GM21528 (cell line): Measurements from ENCODE around the gene MRO.
"Not testable (repeated sequence)": the region's sequence is repeated elsewhere in the genome, so short reads cannot be mapped to it uniquely, and the experiment has no call there.

Source experiments
- ATAC-seq: cut with Tn5 transposase; IDR thresholded peaks from one replicate; pipeline ENCODE4 v1.9.1; 2021; ENCODE audit warnings: mild to moderate bottlenecking, moderate library complexity; ENCODE audit not compliant: unreplicated experiment, low FRiP score

Gene MRO

GRCh38 chr18:50839341-50839740 lies 19.5 kb upstream of the MRO start:
- no peak for ATAC-seq

DNA sequence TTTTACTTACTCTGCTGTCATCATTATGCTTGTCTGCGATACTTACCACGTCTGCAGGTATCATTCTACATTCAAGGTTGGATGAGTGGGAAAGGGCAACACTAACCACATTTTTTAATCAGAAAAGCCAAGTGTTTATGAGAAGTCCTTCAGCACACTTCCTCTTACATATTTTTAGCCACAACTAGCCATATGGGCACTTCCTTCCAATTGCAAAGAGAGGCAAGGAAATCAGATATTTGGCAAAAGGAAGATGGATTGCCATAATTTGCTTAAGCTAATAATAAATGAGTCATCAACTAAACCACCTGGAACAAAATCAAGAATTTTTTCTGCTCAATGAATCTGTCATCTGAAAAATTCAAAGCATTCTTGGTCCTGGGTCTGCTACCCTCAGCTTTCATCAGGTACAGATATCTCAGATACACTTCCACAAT lies 16.7 kb upstream of the MRO start:
- no peak for ATAC-seq

GRCh38 chr18:50833496-50833895 lies 13.7 kb upstream of the MRO start:
- not testable (repeated sequence) for ATAC-seq

DNA sequence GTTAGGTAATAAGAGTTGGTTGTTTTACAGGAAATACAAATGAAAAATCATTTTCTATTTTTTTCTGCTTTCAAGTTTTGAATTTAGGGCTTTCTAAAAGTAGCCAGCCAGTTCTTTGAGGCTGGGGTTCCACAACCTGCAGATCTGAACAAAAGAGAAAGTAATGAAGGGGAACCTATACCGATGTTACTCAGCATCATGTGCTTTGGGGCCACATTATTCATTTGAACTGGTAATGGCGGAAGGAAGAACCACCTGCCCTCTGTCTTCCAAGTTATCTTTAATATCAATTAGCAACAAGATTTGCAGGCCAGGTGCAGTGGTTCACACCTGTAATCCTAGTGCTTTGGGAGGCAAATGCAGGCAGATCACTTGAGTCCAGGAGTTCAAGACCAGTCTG lies 12.9 kb upstream of the MRO start:
- ATAC-seq: peak; percentile 70

DNA sequence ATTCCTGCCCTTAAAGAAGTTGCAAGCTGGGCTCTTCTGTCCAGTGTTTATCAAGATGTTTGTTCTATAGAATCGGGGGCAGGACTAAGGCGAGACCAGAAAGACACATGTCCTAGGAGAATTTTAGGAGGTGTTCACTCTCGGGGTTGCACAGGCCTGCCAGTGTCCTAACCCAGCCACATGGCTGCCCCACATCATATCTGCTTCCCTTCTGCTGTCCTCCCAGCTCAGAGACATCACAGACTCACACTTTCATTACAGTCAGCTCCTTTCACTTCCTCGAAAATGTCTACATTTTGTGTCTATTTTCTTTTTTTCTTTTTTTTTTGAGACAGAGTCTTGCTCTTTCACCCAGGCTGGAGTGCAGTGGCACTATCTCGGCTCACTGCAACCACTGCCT lies 10.7 kb upstream of the MRO start:
- ATAC-seq: peak; percentile 56

- no peak for ATAC-seq
These were observed 9.8 kb upstream of the MRO start for GRCh38 chr18:50829644-50830043.

DNA sequence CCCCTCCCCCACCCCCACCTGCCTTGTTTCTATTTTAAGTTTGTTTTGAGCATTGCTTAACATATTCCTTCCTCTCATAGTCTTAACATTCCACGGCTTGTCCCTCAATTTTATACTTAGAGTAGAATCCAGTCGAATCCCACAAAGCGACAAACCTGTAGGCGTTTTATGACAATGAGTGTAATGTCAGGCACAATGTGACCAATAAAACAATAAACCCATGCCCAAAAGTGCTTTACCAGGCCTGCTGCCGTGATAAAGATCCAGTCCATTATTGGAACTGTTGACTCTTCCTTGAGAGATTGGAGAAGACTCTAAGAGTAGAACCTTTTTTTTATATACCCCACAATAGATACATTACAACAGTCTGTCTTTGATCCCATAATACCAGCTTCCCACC lies 6.2 kb upstream of the MRO start:
- ATAC-seq: no peak

- no peak for ATAC-seq
These were observed 5.8 kb upstream of the MRO start for GRCh38 chr18:50825621-50826020.

- no peak for ATAC-seq
These were observed 2.9 kb upstream of the MRO start for GRCh38 chr18:50822756-50823155.

DNA sequence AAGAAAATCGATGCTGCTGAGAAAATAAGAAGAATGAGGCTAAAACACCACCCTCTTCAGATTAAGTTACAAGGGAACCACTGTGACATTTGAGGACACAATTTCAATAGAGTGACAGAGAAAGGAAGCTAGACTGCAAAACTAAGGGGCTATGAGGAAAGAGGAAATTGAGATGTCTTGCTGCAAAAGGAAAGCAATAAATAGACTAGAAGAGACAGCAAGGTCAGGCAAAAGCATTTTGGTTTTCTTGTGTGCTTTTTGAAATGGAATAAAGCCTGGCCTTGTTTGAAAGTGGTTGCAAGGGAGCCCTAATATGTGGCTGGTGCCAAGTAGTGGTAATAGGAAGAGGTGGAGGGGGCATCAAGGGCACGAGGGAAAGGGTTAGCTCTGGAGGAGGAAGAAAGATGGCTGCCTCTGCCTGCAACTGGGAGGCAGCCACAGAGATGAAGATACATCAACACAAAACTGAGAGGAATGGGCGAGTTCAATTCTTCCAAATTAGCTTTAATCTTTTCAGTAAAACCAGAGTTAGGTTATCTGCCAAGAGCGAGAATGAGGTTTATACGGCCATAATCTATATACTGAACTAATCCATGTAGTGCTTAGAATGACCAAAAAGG lies 1.2 kb upstream of the MRO start:
- ATAC-seq: no peak

DNA sequence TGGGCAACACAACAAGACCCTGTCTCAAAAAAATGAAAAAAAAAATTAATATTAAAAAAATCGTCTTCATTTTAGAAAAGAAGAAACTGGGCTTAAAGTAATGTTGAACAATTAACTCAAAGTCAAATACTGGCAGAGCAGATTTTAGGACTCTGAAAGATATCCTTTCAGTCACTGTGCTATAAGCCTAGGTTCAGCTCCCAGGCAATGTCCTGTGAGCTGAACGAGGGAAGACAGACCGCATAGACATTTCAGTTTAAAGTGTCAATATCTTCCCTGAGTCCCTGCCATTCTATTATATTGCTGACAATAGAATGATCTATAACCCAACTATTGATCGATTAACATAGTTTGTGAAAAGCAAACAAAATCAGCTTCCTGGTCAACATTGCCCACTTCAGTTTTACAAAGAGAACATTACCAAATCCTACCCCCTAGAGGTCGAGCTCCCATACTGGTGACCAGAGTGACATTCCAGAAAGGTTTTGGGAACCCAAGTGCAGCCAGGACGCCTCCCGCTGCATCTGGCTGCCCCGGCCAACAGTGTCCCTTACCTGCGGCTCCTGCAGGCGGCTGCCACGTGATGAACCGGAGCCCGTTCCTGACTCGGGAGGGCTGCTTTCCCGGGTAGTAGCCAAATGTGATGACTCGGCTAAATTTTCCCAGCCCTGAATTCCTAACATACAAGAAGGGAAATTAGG lies 639 bp downstream of the MRO start:
- no peak for ATAC-seq

DNA sequence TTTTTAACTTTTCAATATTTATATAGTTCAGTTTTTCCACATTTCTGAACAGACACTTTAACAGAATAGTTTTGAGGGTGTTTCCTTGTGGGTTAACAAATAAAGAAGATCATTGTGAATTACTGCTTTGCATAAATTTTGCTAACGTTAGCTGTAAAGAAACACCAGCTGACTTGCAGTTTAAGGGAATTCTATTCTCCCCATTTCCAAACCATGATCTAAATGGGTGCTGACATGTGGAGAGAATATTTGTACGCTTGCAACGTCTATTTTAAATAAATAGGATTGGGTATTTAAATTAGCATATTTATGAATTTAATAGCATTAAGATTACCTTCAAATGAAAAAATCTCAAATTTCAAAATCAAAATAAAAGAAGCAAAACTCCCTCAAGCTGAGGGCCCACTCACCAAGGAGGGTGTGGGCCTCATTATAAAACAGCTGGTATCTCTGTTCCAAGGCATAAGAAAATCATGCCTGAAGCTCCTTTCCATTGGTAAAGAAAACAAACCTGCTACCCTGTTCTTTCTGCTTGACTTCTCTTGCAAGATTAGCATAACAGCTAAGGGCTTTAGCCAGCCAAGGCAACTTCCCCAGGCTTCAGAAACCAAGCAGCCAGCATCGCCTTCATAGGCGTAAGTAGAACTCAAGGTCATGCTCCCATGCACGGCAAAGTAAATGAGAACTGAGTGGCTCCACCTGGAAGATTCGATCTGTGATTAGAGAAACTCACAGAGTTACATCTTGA lies 3.2 kb downstream of the MRO start:
- ATAC-seq: no peak

DNA sequence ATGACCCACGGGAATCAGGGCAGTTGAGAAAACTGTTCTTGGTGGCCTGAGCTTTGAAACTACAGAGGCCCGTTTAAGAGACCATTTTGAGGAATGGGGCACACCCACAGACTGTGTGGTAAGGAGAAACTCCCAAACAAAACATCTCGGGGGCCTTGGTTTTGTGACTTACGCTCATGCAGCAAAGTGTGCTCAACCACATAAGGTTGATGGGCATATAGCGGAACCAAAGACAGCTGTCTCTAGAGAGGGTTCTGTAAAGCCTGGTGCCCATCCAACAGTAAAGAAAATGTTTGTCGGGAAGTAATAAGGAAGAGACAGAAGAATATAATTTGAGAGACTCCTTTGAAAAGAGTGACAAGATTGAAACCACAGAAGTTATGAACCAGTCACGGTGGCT lies 5.4 kb downstream of the MRO start:
- ATAC-seq: no peak

GRCh38 chr18:50813353-50813752 lies 6.5 kb downstream of the MRO start:
- ATAC-seq: no peak

DNA sequence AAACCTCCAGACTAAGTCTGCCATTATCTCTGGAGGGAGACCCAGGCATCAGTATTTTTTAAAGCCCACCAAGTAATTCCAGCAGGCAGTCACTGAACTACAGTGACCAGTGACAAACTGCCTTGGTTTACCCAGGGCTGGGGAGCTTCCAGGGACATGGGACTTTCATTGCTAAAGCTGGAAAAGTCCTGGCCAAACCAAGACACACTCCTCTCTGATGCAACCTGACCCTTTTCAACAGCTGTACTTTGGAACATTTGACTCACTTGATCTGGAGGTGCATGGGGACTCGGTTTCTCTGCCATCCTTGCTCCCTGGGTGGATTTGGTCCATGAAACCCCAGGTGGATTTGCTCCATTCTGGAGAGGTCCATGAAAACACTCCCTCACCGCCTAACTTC lies 7.0 kb downstream of the MRO start:
- no peak for ATAC-seq

DNA sequence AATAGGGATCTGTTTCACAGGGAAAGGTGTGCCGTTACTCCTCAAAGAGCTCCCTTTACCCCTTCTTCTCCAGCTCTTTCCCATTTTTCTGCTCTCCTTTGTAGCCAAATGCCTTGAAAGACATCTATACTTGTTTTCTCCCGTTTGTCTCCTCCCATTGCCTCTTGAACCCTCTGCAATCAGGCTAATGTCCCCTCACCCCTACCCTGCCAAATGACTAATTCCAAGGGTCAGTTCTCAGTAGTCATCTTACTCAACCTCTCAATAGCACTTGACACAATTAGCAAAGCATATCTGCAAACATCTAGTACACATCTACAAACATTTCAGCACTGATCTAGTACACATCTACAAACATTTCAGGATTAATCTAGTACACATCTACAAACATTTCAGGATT lies 12.6 kb downstream of the MRO start:
- no peak for ATAC-seq

GRCh38 chr18:50806208-50806616 lies 13.6 kb downstream of the MRO start:
- peak; percentile 69 for ATAC-seq

GRCh38 chr18:50805732-50806131 lies 14.1 kb downstream of the MRO start:
- no peak for ATAC-seq

DNA sequence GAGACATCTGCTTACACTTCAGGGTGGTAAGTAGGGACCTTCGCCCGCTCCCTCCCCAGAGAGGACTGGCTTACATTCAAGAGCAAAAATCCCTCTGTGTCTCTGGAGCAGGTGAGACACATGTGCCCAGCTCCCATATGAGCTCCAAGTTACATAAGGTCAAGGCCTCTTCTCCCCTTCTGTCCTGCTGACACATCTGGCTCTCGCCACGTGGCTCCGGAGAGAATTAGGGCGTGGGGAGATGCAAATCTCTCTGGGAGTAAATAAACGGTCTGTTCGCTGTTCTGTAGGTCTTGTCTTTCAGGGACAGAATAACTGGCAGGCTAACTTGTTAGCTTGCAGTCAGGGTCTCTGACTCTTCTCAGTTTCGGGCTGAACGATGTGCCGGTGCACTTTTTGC lies 16.2 kb downstream of the MRO start:
- ATAC-seq: no peak

- no peak for ATAC-seq
These were observed 17.7 kb downstream of the MRO start for GRCh38 chr18:50802141-50802540.

GRCh38 chr18:50797142-50797541 lies 22.7 kb downstream of the MRO start:
- no peak for ATAC-seq

DNA sequence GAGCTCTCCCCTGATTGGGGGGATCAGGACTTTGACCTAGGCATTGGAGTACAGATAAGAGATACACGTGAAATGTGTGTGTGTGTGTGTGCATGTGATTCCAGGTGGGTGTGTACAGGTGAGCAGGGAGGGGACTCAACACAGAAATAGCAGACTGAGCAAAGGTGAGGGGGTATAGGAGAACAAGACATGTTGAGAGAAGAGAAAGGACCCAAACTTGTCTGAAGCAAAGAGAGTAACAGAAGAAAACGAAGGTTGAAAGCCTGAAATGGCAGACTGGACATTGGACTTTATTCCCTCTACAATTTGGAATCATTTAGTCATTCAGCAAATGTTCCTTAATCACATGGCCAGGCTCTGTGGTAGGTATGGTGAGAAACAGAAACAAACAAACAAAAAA lies 23.3 kb downstream of the MRO start:
- no peak for ATAC-seq
